Cardiac muscle cell (in vitro differentiated cells and primary cell): ENCODE results near the gene GALNT2. TPM values are rescaled to one million over a fixed set of nuclear protein-coding genes. Genes with fewer than 3 reads are reported as not detected.
A peak's percentile ranks its signal among the peaks of the same experiment; 100 is the strongest.

Experiments used
- DNase-seq, 2 donors: peaks; one replicate each; pipeline versions ENCODE4 v3.0.0 to v3.0.0-alpha.2; 2010 to 2017; ENCODE audit warnings: low read depth in 1 of 2, low spot score in 1 of 2
- H3K27ac ChIP-seq: fragments of 200-600 bp; sonication (generic); 2 replicates; pipeline ENCODE4 v1.5.1; 2016
- H3K27me3 ChIP-seq: fragments of 200-600 bp; sonication (generic); 2 replicates; pipeline ENCODE4 v1.6.0; 2016; ENCODE audit warnings: control low read depth
- H3K36me3 ChIP-seq: fragments of 200-600 bp; sonication (generic); 2 replicates; pipeline ENCODE4 v1.5.1; 2016; ENCODE audit warnings: control low read depth
- H3K4me1 ChIP-seq: fragments of 200-600 bp; sonication (generic); 2 replicates; pipeline ENCODE4 v1.8.1; 2017; ENCODE audit warnings: low read depth, mild to moderate bottlenecking, mixed run types
- H3K4me3 ChIP-seq: fragments of 200-600 bp; sonication (generic); 2 replicates; pipeline ENCODE4 v1.5.1; 2016; ENCODE audit warnings: mild to moderate bottlenecking
- H3K9me3 ChIP-seq: fragments of 200-600 bp; sonication (generic); 2 replicates; pipeline ENCODE4 v1.5.1; 2017; ENCODE audit warnings: low read depth, mild to moderate bottlenecking, control low read depth
- CTCF ChIP-seq: IDR thresholded peaks from 2 replicates; pipeline ENCODE4 v1.5.1; 2012; ENCODE audit warnings: low read depth, mild to moderate bottlenecking, low read length
- polyA plus RNA-seq: library from polyadenylated mRNA; unstranded; fragments of >200 nt; fragmentation: Nextera tagmentation; extraction: Ambion mirVana; gene quantifications from 2 replicates; pipeline ENCODE4 v1.2.1, GENCODE V29; 2016
- total RNA-seq: library from RNA; depleted of rRNA; stranded (reverse); fragments of >200 nt; gene quantifications from 2 replicates; pipeline ENCODE4 v1.2.3, GENCODE V29; 2016

Gene GALNT2
- total and polyA plus RNA-seq, 2 experiments from 2014 or later, result 71.4 to 92.1 TPM

GRCh38 chr1:230155021-230155420 lies 88.0 kb downstream of the GALNT2 start:
- DNase-seq, result no peak
- no peak for TF ChIP-seq CTCF

GRCh38 chr1:230156068-230156467 lies 89.0 kb downstream of the GALNT2 start:
- Histone ChIP-seq H3K27ac (no peak overlapping the region), H3K4me3 (no peak overlapping the region), H3K9me3 (no peaks in the 10 kb centered on the region), H3K4me1 (peaks cover 50% of the 10 kb centered on the region), H3K27me3 (no peaks in the 10 kb centered on the region), H3K36me3 (no peaks in the 10 kb centered on the region)
- no peak for DNase-seq
- no peak for TF ChIP-seq CTCF

More at GRCh38 chr1:230155021-230155420, 88.0 kb downstream of the GALNT2 start:
- peaks cover 50% of the 10 kb centered on the region for H3K4me1 ChIP-seq
- H3K36me3 ChIP-seq, result no peaks in the 10 kb centered on the region
- peak overlapping the region; percentile 47 for H3K27ac ChIP-seq
- no peaks in the 10 kb centered on the region for H3K27me3 ChIP-seq
- H3K9me3 ChIP-seq, result no peaks in the 10 kb centered on the region
- no peak overlapping the region for H3K4me3 ChIP-seq

- no peak for DNase-seq
- Histone ChIP-seq H3K9me3 (no peaks in the 10 kb centered on the region), H3K4me1 (peaks cover 50% of the 10 kb centered on the region), H3K27ac (no peak overlapping the region), H3K36me3 (no peaks in the 10 kb centered on the region), H3K4me3 (no peak overlapping the region), H3K27me3 (no peaks in the 10 kb centered on the region)
- no peak for TF ChIP-seq CTCF
Observed at GRCh38 chr1:230156536-230156935, 89.5 kb downstream of the GALNT2 start.

GRCh38 chr1:230157420-230158390 lies 90.7 kb downstream of the GALNT2 start:
- H3K27ac ChIP-seq, result no peak overlapping the region
- peaks cover 50% of the 10 kb centered on the region for H3K4me1 ChIP-seq
- H3K27me3 ChIP-seq, result no peaks in the 10 kb centered on the region
- H3K36me3 ChIP-seq, result no peaks in the 10 kb centered on the region
- H3K9me3 ChIP-seq, result no peaks in the 10 kb centered on the region
- no peak overlapping the region for H3K4me3 ChIP-seq
- no peak for DNase-seq
- no peak for TF ChIP-seq CTCF

- H3K4me1 ChIP-seq, result peaks cover 43% of the 10 kb centered on the region
- no peak for TF ChIP-seq CTCF
- no peaks in the 10 kb centered on the region for H3K9me3 ChIP-seq
- H3K36me3 ChIP-seq, result no peaks in the 10 kb centered on the region
- H3K27ac ChIP-seq, result no peak overlapping the region
- H3K27me3 ChIP-seq, result no peaks in the 10 kb centered on the region
- H3K4me3 ChIP-seq, result no peak overlapping the region
- DNase-seq, result no peak
Observed at GRCh38 chr1:230158415-230159291, 91.6 kb downstream of the GALNT2 start.
